Psoas muscle (tissue), 8 donors: ENCODE results near the gene LIPF. TPM values are rescaled to one million over a fixed set of nuclear protein-coding genes. Genes with fewer than 3 reads are reported as not detected.

Experiments
- ATAC-seq, 4 donors: fragments of 200-7000 bp; cut with Tn5 transposase; one replicate each; pipeline ENCODE4 v1.9.1; 2020; ENCODE audit warnings: moderate library complexity in 3 of 4, mild to moderate bottlenecking in 2 of 4
- DNase-seq, 2 donors: peaks; one replicate each; pipeline ENCODE4 v3.0.0-alpha.2; 2020
- H3K27ac ChIP-seq: fragments of 200-600 bp; one replicate; pipeline ENCODE4 v1.8.0; 2022
- H3K27me3 ChIP-seq, 3 donors: fragments of 200-600 bp in 1 of 3; one replicate each; pipeline versions ENCODE4 v1.6.1 to v1.8.0; 2013 to 2022; ENCODE audit warnings: low read length in 2 of 3, mild to moderate bottlenecking in 2 of 3, moderate library complexity in 1 of 3; ENCODE audit not compliant: insufficient read depth in 3 of 3
- H3K36me3 ChIP-seq, 2 donors: fragments of 200-600 bp in 1 of 2; one replicate each; pipeline versions ENCODE4 v1.6.1 to v1.8.0; 2013 to 2022; ENCODE audit warnings: low read depth in 1 of 2, mild to moderate bottlenecking in 1 of 2, moderate library complexity in 1 of 2; ENCODE audit not compliant: insufficient read depth in 1 of 2
- H3K4me1 ChIP-seq: fragments of 200-600 bp; one replicate; pipeline ENCODE4 v1.8.0; 2022
- H3K4me3 ChIP-seq: fragments of 200-600 bp; one replicate; pipeline ENCODE4 v1.8.0; 2022; ENCODE audit warnings: mild to moderate bottlenecking
- H3K9me3 ChIP-seq: fragments of 200-600 bp; one replicate; pipeline ENCODE4 v1.8.0; 2022
- CTCF ChIP-seq: fragments of 200-600 bp; IDR thresholded peaks from one replicate; pipeline ENCODE4 v1.8.0; 2022; ENCODE audit warnings: antibody characterized with exemption
- WGBS, 3 donors: extraction: QIAGEN DNeasy Blood & Tissue Kit; methylation state at CpG; one replicate each; pipeline versions ENCODE4 v1.1.6 to v1.1.7; 2013; 5-methylcytosine and 5-hydroxymethylcytosine counted together
- intact Hi-C, 2 donors: fragments of 100-400 bp; cut with DNase I; formaldehyde crosslinking; loops; one replicate each; pipeline versions ENCODE4 v1.11.0 to v1.14.2; 2022
- polyA plus RNA-seq, 3 donors: library from polyadenylated mRNA; stranded (reverse); fragments of 200-250 nt; gene quantifications; one replicate each; pipeline ENCODE4 v1.2.3, GENCODE V29; 2013
- total RNA-seq, 4 donors: library from RNA; stranded (reverse); fragmentation: NEBNext Ultra II Directional in 2 of 4; extraction: Animal tissue kit (Norgen Biotek cat#: 25700) in 2 of 4; gene quantifications; one replicate each; pipeline versions ENCODE4 v1.2.1 to v1.2.4, GENCODE V29; 2021 to 2023
- donor health status: healthy with polysubstance abuse.
- donor health status: DM: no; HTN: no; CAD: no; lungs with moderate emphysema.
- donor health status: Bipolar disorder and iron deficiency.
- donor health status: healthy.
- donor health status: DM: yes; HTN: yes; CAD: no.
- donor health status: DM: no; HTN: no; CAD: no.
- donor health status: DM: no; HTN: no; CAD: no.
- donor health status: DM: yes; HTN: yes; CAD: no.

LIPF gene
- total and polyA plus RNA-seq, 7 donors, result 0.06 to 0.74 (median 0.70) TPM; not detected in 4

- WGBS, 3 donors, result 61 to 69% (median 68%) methylated on average over 1 of the region's 1 CpG
- ATAC-seq (no peak), DNase-seq (no peak)
- intact Hi-C loops, result no loop called here
- Histone ChIP-seq H3K9me3 (no peaks in the 10 kb centered on the region), H3K4me3 (no peak overlapping the region), H3K36me3 (no peaks in the 10 kb centered on the region), H3K27me3 (no peaks in the 10 kb centered on the region), H3K27ac (no peak overlapping the region), H3K4me1 (no peaks in the 10 kb centered on the region)
- no peak for TF ChIP-seq CTCF
Measured at GRCh38 chr10:88620441-88620840, 43.8 kb upstream of the LIPF start.

GRCh38 chr10:88623835-88624234 is 40.4 kb upstream of the LIPF start:
- H3K4me1 ChIP-seq, result no peaks in the 10 kb centered on the region
- DNase-seq, result no peak
- H3K4me3 ChIP-seq, result no peak overlapping the region
- H3K36me3 ChIP-seq, result no peaks in the 10 kb centered on the region
- ATAC-seq, result no peak
- intact Hi-C loops, result no loop called here
- no peaks in the 10 kb centered on the region for H3K9me3 ChIP-seq
- H3K27ac ChIP-seq, result no peak overlapping the region
- no peaks in the 10 kb centered on the region for H3K27me3 ChIP-seq
- TF ChIP-seq CTCF, result no peak
- 70 to 81% (median 73%) methylated on average over 2 of the region's 2 CpGs for WGBS, 3 donors

- H3K27ac ChIP-seq, result no peak overlapping the region
- H3K4me3 ChIP-seq, result no peak overlapping the region
- H3K36me3 ChIP-seq, result no peaks in the 10 kb centered on the region
- intact Hi-C loops, result no loop called here
- no peaks in the 10 kb centered on the region for H3K27me3 ChIP-seq
- no peaks in the 10 kb centered on the region for H3K4me1 ChIP-seq
- no peaks in the 10 kb centered on the region for H3K9me3 ChIP-seq
- DNase-seq (no peak), ATAC-seq (no peak)
- no peak for TF ChIP-seq CTCF
Measured at GRCh38 chr10:88624840-88625239, 39.4 kb upstream of the LIPF start.

- DNase-seq (no peak), ATAC-seq (no peak)
- H3K27ac ChIP-seq, result no peak overlapping the region
- no peaks in the 10 kb centered on the region for H3K4me1 ChIP-seq
- H3K4me3 ChIP-seq, result no peak overlapping the region
- no peaks in the 10 kb centered on the region for H3K36me3 ChIP-seq
- intact Hi-C loops, result no loop called here
- WGBS, 3 donors, result 67 to 81% (median 73%) methylated on average over 2 of the region's 2 CpGs
- no peak for TF ChIP-seq CTCF
- H3K27me3 ChIP-seq, result no peaks in the 10 kb centered on the region
- H3K9me3 ChIP-seq, result no peaks in the 10 kb centered on the region
Measured at GRCh38 chr10:88640186-88640585, 24.1 kb upstream of the LIPF start.

DNA sequence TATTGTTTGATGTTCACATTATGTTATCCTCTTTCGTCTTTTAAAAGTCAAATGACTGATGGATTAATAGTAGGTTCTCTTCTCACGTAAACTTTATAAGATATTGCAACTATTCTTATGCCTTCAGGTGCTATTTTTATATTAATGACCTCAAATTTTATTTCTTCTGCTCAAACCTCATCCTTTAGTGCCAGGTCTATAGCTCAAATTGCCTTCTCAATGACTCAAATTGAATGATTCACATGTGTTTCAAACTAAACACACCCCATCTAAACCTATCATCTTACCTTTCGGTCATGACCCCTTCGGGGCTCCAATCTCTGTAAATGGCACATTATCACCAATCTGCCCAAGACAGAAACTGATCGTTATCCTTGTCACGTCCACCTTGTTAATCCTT is 22.0 kb upstream of the LIPF start:
- TF ChIP-seq CTCF, result no peak
- intact Hi-C loops, result no loop called here
- Histone ChIP-seq H3K36me3 (no peaks in the 10 kb centered on the region), H3K9me3 (no peaks in the 10 kb centered on the region), H3K4me3 (no peak overlapping the region), H3K27me3 (no peaks in the 10 kb centered on the region), H3K27ac (no peak overlapping the region), H3K4me1 (no peaks in the 10 kb centered on the region)
- ATAC-seq (no peak), DNase-seq (no peak)
- 40 to 50% (median 45%) methylated on average over 6 of the region's 6 CpGs for WGBS, 3 donors
